HG02759 (cell line): ENCODE results near the gene ZNRF4.

Experiments
- ATAC-seq: cut with Tn5 transposase; IDR thresholded peaks from one replicate; pipeline ENCODE4 v1.9.1; 2021; ENCODE audit warnings: mild to moderate bottlenecking, moderate library complexity; ENCODE audit not compliant: unreplicated experiment

Gene ZNRF4

GRCh38 chr19:5439452-5439851 is 15.8 kb upstream of the ZNRF4 start:
- no peak for ATAC-seq

GRCh38 chr19:5440299-5440698 is 14.9 kb upstream of the ZNRF4 start:
- no peak for ATAC-seq

GRCh38 chr19:5443723-5444122 is 11.5 kb upstream of the ZNRF4 start:
- no peak for ATAC-seq

GRCh38 chr19:5444431-5444830 is 10.8 kb upstream of the ZNRF4 start:
- no peak for ATAC-seq

GRCh38 chr19:5445071-5445470 is 10.1 kb upstream of the ZNRF4 start:
- ATAC-seq: no peak

GRCh38 chr19:5445561-5446055 is 9.6 kb upstream of the ZNRF4 start:
- no peak for ATAC-seq

- no peak for ATAC-seq
These were observed 7.4 kb upstream of the ZNRF4 start for GRCh38 chr19:5447700-5448311.

- no peak for ATAC-seq
These were observed 6.8 kb upstream of the ZNRF4 start for GRCh38 chr19:5448374-5448773.

- ATAC-seq: no peak
These were observed 4.6 kb upstream of the ZNRF4 start for GRCh38 chr19:5450482-5451126.

- no peak for ATAC-seq
These were observed 3.7 kb upstream of the ZNRF4 start for GRCh38 chr19:5451494-5451893.

- ATAC-seq: no peak
These were observed 2.3 kb upstream of the ZNRF4 start for GRCh38 chr19:5452594-5453565.

- ATAC-seq: no peak
These were observed 474 bp upstream of the ZNRF4 start for GRCh38 chr19:5454743-5455142.

GRCh38 chr19:5456130-5456840 is 1.1 kb downstream of the ZNRF4 start:
- no peak for ATAC-seq

- ATAC-seq: no peak
These were observed 1.6 kb downstream of the ZNRF4 start for GRCh38 chr19:5456841-5457200.

GRCh38 chr19:5457709-5458108 is 2.5 kb downstream of the ZNRF4 start:
- ATAC-seq: no peak

GRCh38 chr19:5458420-5458819 is 3.2 kb downstream of the ZNRF4 start:
- no peak for ATAC-seq

- no peak for ATAC-seq
These were observed 4.1 kb downstream of the ZNRF4 start for GRCh38 chr19:5459360-5459759.

- ATAC-seq: no peak
These were observed 5.5 kb downstream of the ZNRF4 start for GRCh38 chr19:5460748-5461147.

- ATAC-seq: no peak
These were observed 8.7 kb downstream of the ZNRF4 start for GRCh38 chr19:5463959-5464358.

GRCh38 chr19:5466072-5466471 is 10.9 kb downstream of the ZNRF4 start:
- no peak for ATAC-seq

GRCh38 chr19:5466814-5467291 is 11.6 kb downstream of the ZNRF4 start:
- no peak for ATAC-seq
